A549 (cell line): ENCODE results near the gene ABCC4.

Experiments used
- CBX8 ChIP-seq: fragments of 200-600 bp; sonication (generic); IDR thresholded peaks from 2 replicates; pipeline ENCODE4 v1.6.1; 2016
- CTCF ChIP-seq: fragments of >200 bp; sonication (Bioruptor Twin); formaldehyde crosslinking; IDR thresholded peaks from 3 replicates; pipeline ENCODE4 v1.5.1; 2016
- GATA3 ChIP-seq: IDR thresholded peaks from 2 replicates; pipeline ENCODE4 v1.6.1; 2012; ENCODE audit warnings: borderline replicate concordance
- JUN ChIP-seq, 2 experiments: fragments of >200 bp; sonication (Bioruptor Twin); formaldehyde crosslinking; IDR thresholded peaks; 2 replicates in 1 of 2; 3 replicates in 1 of 2; pipeline ENCODE4 v1.6.1; 2016 to 2017
- POLR2A ChIP-seq: IDR thresholded peaks from 2 replicates; pipeline ENCODE4 v1.6.1; 2012; ENCODE audit warnings: mild to moderate bottlenecking, low read length
- SMC3 ChIP-seq: fragments of >200 bp; sonication (Bioruptor Twin); formaldehyde crosslinking; IDR thresholded peaks from 3 replicates; pipeline ENCODE4 v1.6.1; 2018; ENCODE audit warnings: inconsistent platforms
- USF2 ChIP-seq: fragments of 450-650 bp; IDR thresholded peaks from 2 replicates; pipeline ENCODE4 v1.6.1; 2014; ENCODE audit warnings: antibody characterized with exemption

GRCh38 chr13:95243207-95243606, 58.0 kb downstream of the ABCC4 start:
- TF ChIP-seq CBX8 (no peak), CTCF (no peak), POLR2A (no peak), SMC3 (no peak), USF2 (no peak), GATA3 (no peak), JUN (IDR thresholded peaks at IDR 0.05) (no peak)
